GM20000 (cell line): ENCODE measurements around the gene KRTAP5-2.

Experiments
- DNase-seq: peaks from one replicate; pipeline ENCODE4 v3.0.0; 2012; ENCODE audit warnings: low spot score
- TF ChIP-seq, protein P1 (sequence below): IDR thresholded peaks from 2 replicates; pipeline ENCODE4 v1.5.1; 2012; ENCODE audit warnings: mild to moderate bottlenecking, control low read depth; ENCODE audit errors: extremely low read depth, missing control alignments

The KRTAP5-2 gene

DNA sequence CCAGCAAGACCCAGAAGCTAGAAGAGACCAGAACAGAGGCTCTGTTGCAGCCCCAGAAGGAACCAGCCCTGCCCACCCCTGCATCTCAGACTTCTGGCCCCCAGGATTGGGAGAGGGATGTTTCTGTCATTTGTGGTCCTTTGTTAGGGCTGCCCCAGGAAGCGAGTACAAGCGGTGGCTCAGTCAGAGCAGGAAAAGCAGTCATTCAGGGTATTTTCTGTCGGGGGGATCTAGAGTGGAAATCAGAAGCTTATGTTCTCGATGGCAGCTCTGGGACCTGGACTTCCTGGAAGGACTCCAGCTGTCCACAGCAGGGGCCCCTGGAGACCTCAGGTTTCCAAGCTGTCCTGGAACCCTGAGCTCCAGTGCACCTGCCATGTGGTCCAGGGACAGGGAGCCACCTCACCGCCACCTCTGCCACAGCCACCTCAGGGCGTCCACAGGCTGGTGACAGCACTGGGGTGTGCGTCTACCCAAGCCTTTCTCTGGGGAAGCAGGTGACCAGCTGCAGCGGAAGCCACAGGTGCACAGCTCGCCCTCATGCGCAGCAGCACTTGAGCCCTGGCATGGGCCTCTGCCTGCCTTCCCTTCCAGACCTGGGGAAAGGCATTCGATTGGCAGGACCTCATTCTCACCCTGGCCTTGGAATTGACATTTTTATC, 34.1 kb upstream of the KRTAP5-2 start:
- DNase-seq, result no peak
- TF ChIP-seq, protein P1, sequence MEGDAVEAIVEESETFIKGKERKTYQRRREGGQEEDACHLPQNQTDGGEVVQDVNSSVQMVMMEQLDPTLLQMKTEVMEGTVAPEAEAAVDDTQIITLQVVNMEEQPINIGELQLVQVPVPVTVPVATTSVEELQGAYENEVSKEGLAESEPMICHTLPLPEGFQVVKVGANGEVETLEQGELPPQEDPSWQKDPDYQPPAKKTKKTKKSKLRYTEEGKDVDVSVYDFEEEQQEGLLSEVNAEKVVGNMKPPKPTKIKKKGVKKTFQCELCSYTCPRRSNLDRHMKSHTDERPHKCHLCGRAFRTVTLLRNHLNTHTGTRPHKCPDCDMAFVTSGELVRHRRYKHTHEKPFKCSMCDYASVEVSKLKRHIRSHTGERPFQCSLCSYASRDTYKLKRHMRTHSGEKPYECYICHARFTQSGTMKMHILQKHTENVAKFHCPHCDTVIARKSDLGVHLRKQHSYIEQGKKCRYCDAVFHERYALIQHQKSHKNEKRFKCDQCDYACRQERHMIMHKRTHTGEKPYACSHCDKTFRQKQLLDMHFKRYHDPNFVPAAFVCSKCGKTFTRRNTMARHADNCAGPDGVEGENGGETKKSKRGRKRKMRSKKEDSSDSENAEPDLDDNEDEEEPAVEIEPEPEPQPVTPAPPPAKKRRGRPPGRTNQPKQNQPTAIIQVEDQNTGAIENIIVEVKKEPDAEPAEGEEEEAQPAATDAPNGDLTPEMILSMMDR, result no peak

DNA sequence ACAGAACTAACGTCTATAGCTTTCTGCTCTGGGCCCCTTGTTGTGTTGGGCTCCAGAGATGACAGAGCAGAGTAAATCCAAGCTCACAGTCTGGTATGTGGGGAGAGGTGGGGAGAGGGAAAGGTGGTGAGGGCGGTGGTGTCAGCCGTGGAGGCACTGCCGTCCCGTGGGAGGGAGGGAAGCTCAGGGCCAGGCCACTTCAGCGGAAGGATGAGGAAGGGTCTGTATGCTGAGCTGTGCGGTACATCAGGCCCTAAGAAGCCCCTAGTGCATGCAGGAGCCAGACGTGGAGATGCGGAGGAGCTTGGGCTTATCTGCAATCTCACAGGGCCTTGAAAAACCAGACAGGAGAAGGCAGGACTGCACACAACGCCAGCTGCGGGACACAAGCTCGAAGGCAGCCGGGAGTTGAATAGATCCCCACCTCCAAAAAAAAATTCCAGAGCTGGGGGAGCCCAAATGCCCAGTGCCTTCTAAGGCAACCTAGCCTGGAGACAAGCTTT, 33.0 kb upstream of the KRTAP5-2 start:
- DNase-seq, result no peak
- TF ChIP-seq, protein P1, result no peak

- TF ChIP-seq, protein P1, result no peak
- DNase-seq, result no peak
These were observed 32.2 kb upstream of the KRTAP5-2 start for GRCh38 chr11:1630271-1630670.

DNA sequence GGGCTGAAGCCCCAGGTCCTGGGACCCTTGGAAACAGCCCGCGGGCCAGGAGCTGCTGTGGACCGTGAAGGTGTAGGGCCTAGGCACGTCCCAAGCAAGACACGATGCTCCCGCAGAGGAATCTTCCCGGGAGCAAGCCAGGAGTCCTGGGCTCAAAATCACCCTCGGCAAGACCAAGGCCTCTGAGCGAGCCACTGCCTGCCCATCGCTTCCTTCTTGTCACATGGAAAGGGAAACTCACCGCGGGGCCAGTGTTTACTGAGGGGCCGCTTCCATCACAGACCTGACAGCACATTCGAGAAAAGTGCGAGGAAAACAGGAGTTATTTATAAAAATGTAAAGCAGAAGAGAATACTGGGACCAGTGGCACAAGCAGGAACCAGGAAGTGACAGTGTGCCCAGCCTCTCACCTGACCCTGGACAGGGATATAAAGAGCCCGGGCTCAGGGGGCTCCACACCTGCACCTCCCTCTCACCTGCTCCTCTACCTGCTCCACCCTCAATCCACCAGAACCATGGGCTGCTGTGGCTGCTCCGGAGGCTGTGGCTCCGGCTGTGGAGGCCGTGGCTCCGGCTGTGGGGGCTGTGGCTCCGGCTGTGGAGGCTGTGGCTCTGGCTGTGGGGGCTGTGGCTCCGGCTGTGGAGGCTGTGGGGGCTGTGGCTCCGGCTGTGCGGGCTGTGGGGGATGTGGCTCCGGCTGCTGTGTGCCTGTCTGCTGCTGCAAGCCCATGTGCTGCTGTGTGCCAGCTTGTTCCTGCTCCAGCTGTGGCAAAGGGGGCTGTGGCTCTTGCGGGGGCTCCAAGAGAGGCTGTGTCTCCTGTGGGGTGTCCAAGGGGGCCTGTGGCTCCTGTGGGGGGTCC, 31.5 kb upstream of the KRTAP5-2 start, which contains the start of gene KRTAP5-5:
TSS of gene KRTAP5-5 (plus strand) at position 450 of the 860 bp plus-strand sequence. CDS start at position 516, 66 bp downstream.
- TF ChIP-seq, protein P1, result no peak
- DNase-seq, result no peak

GRCh38 chr11:1628506-1629325, 30.6 kb upstream of the KRTAP5-2 start:
- TF ChIP-seq, protein P1, result peak; percentile 88
- peak; percentile 89 for DNase-seq

DNA sequence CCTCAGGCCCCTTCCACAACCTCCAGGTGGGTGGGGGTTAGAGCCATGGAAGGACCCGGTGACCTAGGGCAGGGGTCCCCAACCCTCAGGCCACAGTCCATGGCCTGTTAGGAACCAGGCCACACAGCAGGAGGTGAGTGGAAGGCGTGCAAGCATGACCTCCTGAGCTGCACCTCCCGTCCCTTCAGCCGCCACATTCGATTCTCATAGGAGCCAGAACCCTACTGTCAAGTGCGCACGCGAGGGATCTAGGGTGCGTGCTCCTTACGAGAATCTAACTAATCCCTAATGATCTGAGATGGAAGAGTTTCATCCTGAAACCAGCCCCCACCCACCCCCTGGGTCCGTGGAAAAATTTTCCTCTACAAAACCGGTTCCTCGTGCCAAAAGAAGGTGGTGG, 27.4 kb upstream of the KRTAP5-2 start:
- TF ChIP-seq, protein P1, result no peak
- no peak for DNase-seq
